Uterus (tissue), 4 donors: Measurements from ENCODE around the gene KCNMB2. TPM values are rescaled to one million over a fixed set of nuclear protein-coding genes. Genes with fewer than 3 reads are reported as not detected.
A peak's percentile ranks its signal among the peaks of the same experiment; 100 is the strongest.

ENCODE experiments used
- DNase-seq, 2 donors: peaks; one replicate each; pipeline ENCODE4 v3.0.0-alpha.2; 2019 to 2020
- H3K27ac ChIP-seq, 2 donors: fragments of 200-600 bp; sonication (generic); 1 replicate in 1 of 2; 2 replicates in 1 of 2; pipeline ENCODE4 v1.5.1; 2016 to 2018
- H3K27me3 ChIP-seq, 2 donors: fragments of 200-600 bp; sonication (generic); one replicate each; pipeline ENCODE4 v1.5.1; 2018 to 2019; ENCODE audit warnings: control low read depth in 1 of 2
- H3K36me3 ChIP-seq, 2 donors: fragments of 200-600 bp; sonication (generic); one replicate each; pipeline ENCODE4 v1.5.1; 2019; ENCODE audit warnings: control low read depth in 1 of 2
- H3K4me1 ChIP-seq, 2 donors: fragments of 200-600 bp; sonication (generic); one replicate each; pipeline ENCODE4 v1.5.1; 2018 to 2019; ENCODE audit warnings: control low read depth in 1 of 2
- H3K4me3 ChIP-seq, 2 donors: fragments of 200-600 bp; sonication (generic); 1 replicate in 1 of 2; 2 replicates in 1 of 2; pipeline ENCODE4 v1.5.1; 2018 to 2019; ENCODE audit warnings: mild to moderate bottlenecking in 1 of 2
- H3K9me3 ChIP-seq, 2 donors: fragments of 200-600 bp; sonication (generic); one replicate each; pipeline ENCODE4 v1.5.1; 2019; ENCODE audit warnings: control low read depth in 1 of 2
- CTCF ChIP-seq, 4 experiments: fragments of 200-600 bp in 2 of 4; fragments of 450-650 bp in 2 of 4; sonication (generic) in 2 of 4; IDR thresholded peaks; one replicate each; pipeline ENCODE4 v1.5.1; 2016 to 2019; ENCODE audit warnings: antibody characterized with exemption in 4 of 4, mild to moderate bottlenecking in 2 of 4, moderate library complexity in 1 of 4
- POLR2A ChIP-seq, 2 donors: fragments of 450-650 bp; IDR thresholded peaks; one replicate each; pipeline ENCODE4 v1.6.1; 2016; ENCODE audit warnings: antibody characterized with exemption in 2 of 2, mild to moderate bottlenecking in 1 of 2, moderate library complexity in 1 of 2
- intact Hi-C: fragments of 100-400 bp; cut with DNase I; formaldehyde crosslinking; loops from one replicate; pipeline ENCODE4 v1.15.1; 2023; ENCODE audit warnings: low total_unique reads
- total RNA-seq, 4 donors: library from RNA; depleted of rRNA in 3 of 4; stranded (reverse); fragments of >200 nt in 3 of 4; gene quantifications; one replicate each; pipeline versions ENCODE4 v1.1.0 to v1.2.4, GENCODE V29; 2014 to 2023
- donor health status: DM: yes; HTN: yes; CAD: no.

Gene KCNMB2
- total RNA-seq, 4 donors from 2014 or later, result 0.29 to 12.7 (median 1.4) TPM

- intact Hi-C loops, result no loop called here
Measured at GRCh38 chr3:178560759-178561158, 24.5 kb downstream of the KCNMB2 start.

GRCh38 chr3:178561239-178561638 is 25.0 kb downstream of the KCNMB2 start:
- H3K4me1 ChIP-seq, result no peaks in the 10 kb centered on the region
- intact Hi-C loops, result no loop called here
- no peak overlapping the region for H3K4me3 ChIP-seq
- no peaks in the 10 kb centered on the region for H3K9me3 ChIP-seq
- TF ChIP-seq CTCF (IDR thresholded peaks at IDR 0.05), result no peak
- no peak for TF ChIP-seq POLR2A (IDR thresholded peaks at IDR 0.05)
- no peaks in the 10 kb centered on the region for H3K36me3 ChIP-seq
- H3K27me3 ChIP-seq, result no peaks in the 10 kb centered on the region
- peak in 1 of 2 donors; percentile 21 for DNase-seq
- H3K27ac ChIP-seq, result peak overlapping the region in 1 of 2 donors; percentile 41

More at GRCh38 chr3:178560759-178561158, 24.5 kb downstream of the KCNMB2 start:
- no peaks in the 10 kb centered on the region for H3K4me1 ChIP-seq
- no peaks in the 10 kb centered on the region for H3K36me3 ChIP-seq
- H3K27me3 ChIP-seq, result no peaks in the 10 kb centered on the region
- TF ChIP-seq POLR2A (IDR thresholded peaks at IDR 0.05) (no peak), CTCF (IDR thresholded peaks at IDR 0.05) (no peak)
- DNase-seq, result no peak
- no peak overlapping the region for H3K4me3 ChIP-seq
- peak overlapping the region in 1 of 2 donors; percentile 41 for H3K27ac ChIP-seq
- no peaks in the 10 kb centered on the region for H3K9me3 ChIP-seq

- Histone ChIP-seq H3K4me3 (no peak overlapping the region), H3K27ac (peak overlapping the region in 1 of 2 donors; percentile 28), H3K9me3 (no peaks in the 10 kb centered on the region), H3K36me3 (no peaks in the 10 kb centered on the region), H3K4me1 (no peaks in the 10 kb centered on the region), H3K27me3 (no peaks in the 10 kb centered on the region)
- DNase-seq, result no peak
- intact Hi-C loops, result no loop called here
- TF ChIP-seq POLR2A (IDR thresholded peaks at IDR 0.05) (no peak), CTCF (IDR thresholded peaks at IDR 0.05) (no peak)
Measured at GRCh38 chr3:178562143-178562946, 26.1 kb downstream of the KCNMB2 start.

GRCh38 chr3:178562947-178563232 is 26.7 kb downstream of the KCNMB2 start:
- no peak overlapping the region for H3K4me3 ChIP-seq
- DNase-seq, result no peak
- H3K27ac ChIP-seq, result no peak overlapping the region
- no peaks in the 10 kb centered on the region for H3K36me3 ChIP-seq
- intact Hi-C loops, result no loop called here
- no peak for TF ChIP-seq POLR2A (IDR thresholded peaks at IDR 0.05)
- no peak for TF ChIP-seq CTCF (IDR thresholded peaks at IDR 0.05)
- no peaks in the 10 kb centered on the region for H3K4me1 ChIP-seq
- H3K9me3 ChIP-seq, result no peaks in the 10 kb centered on the region
- no peaks in the 10 kb centered on the region for H3K27me3 ChIP-seq

GRCh38 chr3:178567611-178568010 is 31.4 kb downstream of the KCNMB2 start:
- H3K27ac ChIP-seq, result no peak overlapping the region
- H3K27me3 ChIP-seq, result no peaks in the 10 kb centered on the region
- no peaks in the 10 kb centered on the region for H3K4me1 ChIP-seq
- no peak for TF ChIP-seq POLR2A (IDR thresholded peaks at IDR 0.05)
- no peak for TF ChIP-seq CTCF (IDR thresholded peaks at IDR 0.05)
- no peak for DNase-seq
- H3K36me3 ChIP-seq, result no peaks in the 10 kb centered on the region
- intact Hi-C loops, result no loop called here
- H3K9me3 ChIP-seq, result no peaks in the 10 kb centered on the region
- no peak overlapping the region for H3K4me3 ChIP-seq
